ENCODE results near the gene COL27A1.
"Not testable (repeated sequence)": the region's sequence is repeated elsewhere in the genome, so short reads cannot be mapped to it uniquely, and the experiment has no call there.

The COL27A1 gene

DNA sequence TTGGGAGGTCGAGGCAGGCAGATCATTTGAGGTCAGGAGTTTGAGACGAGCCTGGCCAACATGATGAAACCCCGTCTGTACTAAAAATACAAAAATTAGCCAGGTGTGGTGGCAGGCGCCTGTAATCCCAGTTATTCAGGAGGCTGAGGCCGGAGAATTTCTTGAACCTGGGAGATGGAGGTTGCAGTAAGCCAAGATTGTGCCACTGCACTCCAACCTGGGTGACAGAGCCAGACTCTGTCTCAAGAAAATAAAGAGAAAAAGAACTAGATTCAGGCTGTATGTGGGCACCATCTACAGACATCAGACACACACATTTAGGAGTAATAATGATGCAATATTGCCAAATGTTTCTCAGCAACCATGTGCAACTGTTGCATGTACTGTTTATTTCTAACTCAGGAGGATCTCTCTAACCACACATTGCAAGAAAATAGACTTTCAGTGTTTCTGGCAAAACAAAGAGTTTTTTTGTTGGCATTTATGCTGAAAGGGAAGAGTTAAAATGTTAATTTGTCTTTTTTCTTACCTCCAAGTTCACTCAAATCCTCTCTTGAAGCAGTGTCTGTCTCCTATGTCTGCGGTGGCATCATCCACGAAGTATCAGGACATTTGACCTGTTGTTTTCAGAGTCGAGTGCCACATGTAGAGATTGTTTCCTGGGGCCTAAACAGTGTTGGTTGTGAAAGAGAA is 162.5 kb downstream of the COL27A1 start:
- DNase-seq = no peak

GRCh38 chr9:114318416-114318815 is 163.1 kb downstream of the COL27A1 start:
- no peak for DNase-seq

DNA sequence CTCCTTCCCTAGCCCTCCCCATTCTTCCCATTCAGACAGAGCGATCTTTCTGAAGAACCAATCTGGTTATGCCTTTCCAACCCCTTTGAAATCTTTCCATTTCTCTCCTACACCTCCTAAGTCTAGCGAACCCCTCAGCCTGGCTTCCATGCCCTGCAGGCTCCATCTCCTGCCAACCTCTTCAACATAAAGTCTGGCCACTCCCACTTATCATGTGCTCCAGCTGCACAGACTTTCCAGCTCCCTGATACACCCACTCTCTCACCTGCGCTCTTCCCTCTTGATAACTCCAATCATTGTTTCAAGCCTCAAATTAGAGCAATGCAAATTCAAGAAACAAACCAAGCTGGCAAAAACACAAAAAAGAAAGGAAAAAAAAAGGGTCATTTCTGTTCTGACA is 163.8 kb downstream of the COL27A1 start:
- no peak for DNase-seq

DNA sequence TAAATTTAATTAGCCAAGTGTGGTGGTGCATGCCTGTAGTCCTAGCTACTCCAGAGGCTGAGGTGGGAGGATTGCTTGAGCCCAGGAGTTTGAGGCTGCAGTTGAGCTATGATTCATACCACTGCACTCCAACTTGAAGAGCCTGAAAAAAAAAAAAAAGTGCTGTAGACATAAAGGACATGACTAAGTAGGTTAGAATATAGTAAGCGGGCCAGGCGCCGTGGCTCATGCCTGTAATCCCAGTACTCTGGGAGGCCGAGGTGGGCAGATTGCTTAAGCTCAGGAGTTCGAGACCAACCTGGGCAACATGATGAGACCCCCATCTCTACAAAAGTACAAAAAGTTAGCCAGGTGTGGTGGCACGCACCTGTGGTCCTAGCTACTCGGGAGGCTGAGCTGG is 165.4 kb downstream of the COL27A1 start:
- DNase-seq = not testable (repeated sequence)

- no peak for DNase-seq
Observed at GRCh38 chr9:114321759-114322158, 166.4 kb downstream of the COL27A1 start.

GRCh38 chr9:114322160-114322818 is 167.0 kb downstream of the COL27A1 start:
- DNase-seq = peak in 3 of 56 donors; percentile 11 to 18 (median 18)

DNA sequence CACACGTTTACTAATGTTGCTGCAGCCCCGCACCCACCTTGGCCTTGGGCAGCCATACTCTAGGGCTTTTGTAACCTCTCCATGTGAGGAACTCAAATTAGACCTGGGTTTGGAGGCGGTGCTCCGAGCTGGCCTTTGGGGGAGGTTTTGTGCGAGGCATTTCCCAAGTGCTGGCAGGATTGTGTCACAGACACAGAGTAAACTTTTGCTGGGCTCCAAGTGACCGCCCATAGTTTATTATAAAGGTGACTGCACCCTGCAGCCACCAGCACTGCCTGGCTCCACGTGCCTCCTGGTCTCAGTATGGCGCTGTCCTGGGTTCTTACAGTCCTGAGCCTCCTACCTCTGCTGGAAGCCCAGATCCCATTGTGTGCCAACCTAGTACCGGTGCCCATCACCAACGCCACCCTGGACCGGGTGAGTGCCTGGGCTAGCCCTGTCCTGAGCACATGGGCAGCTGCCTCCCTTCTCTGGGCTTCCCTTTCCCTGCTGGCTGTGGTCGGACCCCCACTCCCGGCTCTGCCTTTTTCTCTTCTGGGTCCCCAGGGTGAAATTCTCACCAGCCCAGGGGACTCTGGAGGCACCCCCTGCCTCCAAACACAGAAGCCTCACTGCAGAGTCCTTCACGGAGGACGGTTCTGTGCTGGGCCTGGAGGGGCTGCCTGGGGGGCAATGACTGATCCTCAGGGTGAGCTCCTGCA is 167.6 kb downstream of the COL27A1 start, which contains the start of gene ORM1:
Gene ORM1 (plus strand): TSS at position 268 of the 701 bp plus-strand sequence. CDS start 36 bp downstream, at position 304.
- DNase-seq = not testable (repeated sequence)

GRCh38 chr9:114323849-114324248 is 168.5 kb downstream of the COL27A1 start:
- not testable (repeated sequence) for DNase-seq

DNA sequence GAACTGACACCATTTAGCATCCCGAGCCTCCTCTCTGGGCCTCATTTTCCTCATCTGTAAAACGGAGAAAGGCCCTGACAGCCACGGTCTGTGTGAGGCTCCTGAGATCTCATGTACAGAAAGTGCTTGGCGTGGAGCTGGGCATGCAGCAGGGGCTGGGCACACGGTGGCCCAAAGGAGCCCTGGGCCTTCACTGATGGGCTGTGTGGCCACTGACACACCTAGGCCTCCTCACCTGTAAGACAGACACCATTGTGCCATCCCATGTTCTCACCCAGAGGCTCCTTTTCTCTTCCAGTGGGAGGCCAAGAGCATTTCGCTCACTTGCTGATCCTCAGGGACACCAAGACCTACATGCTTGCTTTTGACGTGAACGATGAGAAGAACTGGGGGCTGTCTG is 169.2 kb downstream of the COL27A1 start:
- no peak for DNase-seq

- DNase-seq = not testable (repeated sequence)
Observed at GRCh38 chr9:114324965-114325364, 169.6 kb downstream of the COL27A1 start.

DNA sequence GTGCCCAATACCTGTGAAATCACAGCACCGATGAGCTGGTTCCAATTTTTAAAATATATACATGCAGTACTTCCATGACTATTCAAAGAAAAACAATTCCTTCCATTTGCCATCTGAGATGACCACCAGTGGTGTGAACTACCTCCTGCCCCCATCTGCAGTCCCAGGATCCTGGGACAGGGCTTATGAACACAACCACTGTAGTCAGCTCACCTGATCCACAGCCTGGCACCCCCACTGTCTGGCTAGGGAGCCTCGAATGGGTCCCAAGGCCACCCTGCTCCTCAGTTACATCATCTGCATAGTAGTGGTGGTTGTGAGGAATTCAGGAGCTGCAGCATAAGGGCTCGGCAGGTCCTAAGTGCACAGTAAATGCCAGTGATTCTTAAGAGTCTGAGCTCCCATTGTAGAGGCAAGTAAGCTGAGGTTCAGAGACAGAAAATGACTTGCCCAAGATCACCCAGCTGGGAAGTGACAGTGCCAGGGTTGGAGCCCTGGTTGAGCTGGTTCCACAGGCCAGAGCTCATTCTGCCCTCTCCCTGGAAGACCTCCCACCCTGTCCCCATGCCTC is 170.4 kb downstream of the COL27A1 start:
- not testable (repeated sequence) for DNase-seq

- DNase-seq = no peak
Observed at GRCh38 chr9:114327749-114328148, 172.4 kb downstream of the COL27A1 start.

GRCh38 chr9:114328357-114328820 is 173.1 kb downstream of the COL27A1 start:
- not testable (repeated sequence) for DNase-seq

DNA sequence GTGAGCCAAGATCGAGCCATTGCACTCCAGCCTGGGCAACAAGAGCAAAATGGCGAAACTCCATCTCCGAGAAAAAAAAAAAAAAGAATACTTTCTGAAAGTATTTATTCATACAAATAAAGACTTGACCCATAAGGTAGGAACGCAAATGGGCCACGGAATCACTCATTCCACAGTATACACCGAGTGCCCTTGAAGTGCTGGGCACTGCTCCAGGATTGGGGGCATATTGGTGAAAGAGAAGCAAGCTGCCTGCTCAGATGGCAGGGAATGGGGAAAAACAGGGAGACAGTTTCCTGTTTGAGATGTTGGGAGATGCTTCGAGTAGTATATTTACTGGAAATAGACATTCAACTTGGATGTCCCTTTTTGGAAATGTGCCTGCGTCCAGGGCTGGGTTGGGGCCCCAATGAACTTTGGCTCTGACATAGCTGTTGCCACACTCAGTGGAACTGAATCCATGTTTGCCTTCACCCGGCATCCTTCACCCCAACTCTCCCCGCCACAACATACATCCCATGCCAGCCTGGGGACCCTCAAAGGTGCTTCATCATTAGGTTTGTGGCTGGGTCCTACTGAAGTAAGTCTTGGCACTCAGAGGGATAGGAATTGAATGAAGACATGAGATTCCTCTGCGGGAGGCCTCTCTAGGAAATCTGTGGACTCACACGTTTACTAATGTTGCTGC is 173.7 kb downstream of the COL27A1 start:
- DNase-seq = not testable (repeated sequence)

GRCh38 chr9:114329625-114330022 is 174.3 kb downstream of the COL27A1 start, which contains the start of gene ORM2:
Gene ORM2 (plus strand): TSS chr9:114329869. CDS start chr9:114329905, 36 bp downstream.
- not testable (repeated sequence) for DNase-seq

- no peak for DNase-seq
Observed at GRCh38 chr9:114330636-114331035, 175.3 kb downstream of the COL27A1 start.

DNA sequence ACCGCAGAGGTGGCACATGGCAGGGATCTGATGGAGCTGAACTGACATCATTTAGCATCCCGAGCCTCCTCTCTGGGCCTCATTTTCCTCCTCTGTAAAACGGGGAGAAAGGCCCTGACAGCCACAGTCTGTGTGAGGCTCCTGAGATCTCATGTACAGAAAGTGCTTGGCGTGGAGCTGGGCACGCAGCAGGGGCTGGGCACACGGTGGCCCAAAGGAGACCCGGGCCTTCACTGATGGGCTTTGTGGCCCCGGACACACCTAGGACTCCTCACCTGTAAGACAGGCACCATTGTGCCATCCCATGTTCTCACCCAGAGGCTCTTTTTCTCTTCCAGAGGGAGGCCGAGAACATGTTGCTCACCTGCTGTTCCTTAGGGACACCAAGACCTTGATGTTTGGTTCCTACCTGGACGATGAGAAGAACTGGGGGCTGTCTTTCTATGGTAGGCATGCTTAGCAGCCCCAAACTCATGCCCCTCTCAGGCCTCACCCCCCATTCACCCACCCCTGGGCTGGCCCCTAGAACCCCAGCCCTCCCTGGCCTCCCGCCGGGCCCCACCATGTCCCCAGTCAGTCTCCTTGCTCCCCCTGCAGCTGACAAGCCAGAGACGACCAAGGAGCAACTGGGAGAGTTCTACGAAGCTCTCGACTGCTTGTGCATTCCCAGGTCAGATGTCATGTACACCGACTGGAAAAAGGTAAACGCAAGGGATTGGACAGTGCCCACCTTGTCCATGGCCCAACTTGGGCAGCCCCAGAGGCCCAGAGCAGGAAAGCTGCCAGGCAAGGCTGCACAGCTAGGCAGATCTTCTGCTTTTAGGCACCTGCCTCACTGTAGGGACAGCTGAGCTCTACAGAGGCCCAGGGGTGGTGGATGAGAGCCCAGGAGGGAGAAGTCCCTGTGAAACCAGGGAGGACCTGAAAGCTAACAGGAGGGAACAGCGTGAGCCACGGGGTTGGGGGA is 176.2 kb downstream of the COL27A1 start:
- not testable (repeated sequence) for DNase-seq

DNA sequence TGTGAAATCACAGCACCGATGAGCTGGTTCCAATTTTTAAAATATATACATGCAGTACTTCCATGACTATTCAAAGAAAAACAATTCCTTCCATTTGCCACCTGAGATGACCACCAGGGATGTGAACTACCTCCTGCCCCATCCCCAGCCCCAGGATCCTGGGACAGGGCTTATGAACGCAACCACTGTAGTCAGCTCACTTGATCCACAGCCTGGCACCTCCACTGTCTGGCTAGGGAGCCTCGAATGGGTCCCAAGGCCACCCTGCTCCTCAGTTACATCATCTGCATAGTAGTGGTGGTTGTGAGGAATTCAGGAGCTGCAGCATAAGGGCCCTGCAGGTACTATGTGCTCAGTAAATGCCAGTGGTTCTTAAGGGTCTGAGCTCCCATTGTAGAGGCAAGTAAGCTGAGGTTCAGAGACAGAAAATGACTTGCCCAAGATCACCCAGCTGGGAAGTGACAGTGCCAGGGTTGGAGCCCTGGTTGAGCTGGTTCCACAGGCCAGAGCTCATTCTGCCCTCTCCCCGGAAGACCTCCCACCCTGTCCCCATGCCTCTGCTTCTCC is 177.2 kb downstream of the COL27A1 start:
- DNase-seq = not testable (repeated sequence)

- DNase-seq = not testable (repeated sequence)
Observed at GRCh38 chr9:114333718-114334117, 178.4 kb downstream of the COL27A1 start.

Data from amygdala (tissue), 56 donors.